Stomach (tissue), 9 donors: Measurements from ENCODE around the gene OR52N2. TPM values are rescaled to one million over a fixed set of nuclear protein-coding genes. Genes with fewer than 3 reads are reported as not detected.

Source experiments
- DNase-seq, 2 donors: peaks; one replicate each; pipeline versions ENCODE4 v3.0.0 to v3.0.0-alpha.2; 2013 to 2019
- H3K27ac ChIP-seq, 5 donors: fragments of 200-600 bp in 4 of 5; sonication (generic) in 4 of 5; one replicate each; pipeline ENCODE4 v1.5.1; 2013 to 2019; ENCODE audit warnings: mild to moderate bottlenecking in 1 of 5, moderate library complexity in 1 of 5
- H3K27me3 ChIP-seq, 3 donors: fragments of 200-600 bp; sonication (generic); one replicate each; pipeline ENCODE4 v1.5.1; 2017 to 2019; ENCODE audit warnings: mixed run types in 1 of 3
- H3K36me3 ChIP-seq, 4 donors: fragments of 200-600 bp; sonication (generic); 1 replicate in 3 of 4; 2 replicates in 1 of 4; pipeline ENCODE4 v1.5.1; 2016 to 2019
- H3K4me1 ChIP-seq, 4 donors: fragments of 200-600 bp; sonication (generic); one replicate each; pipeline ENCODE4 v1.5.1; 2016 to 2019
- H3K4me3 ChIP-seq, 4 donors: fragments of 200-600 bp; sonication (generic) in 3 of 4; one replicate each; pipeline ENCODE4 v1.5.1; 2016 to 2019; ENCODE audit warnings: mild to moderate bottlenecking in 1 of 4
- H3K9me3 ChIP-seq, 4 donors: fragments of 200-600 bp; sonication (generic); one replicate each; pipeline ENCODE4 v1.5.1; 2016 to 2019
- CTCF ChIP-seq, 7 experiments: fragments of 450-650 bp in 4 of 7; fragments of 200-600 bp in 3 of 7; sonication (generic) in 3 of 7; IDR thresholded peaks; one replicate each; pipeline ENCODE4 v1.5.1; 2016 to 2019; ENCODE audit warnings: antibody characterized with exemption in 7 of 7, control low read depth in 2 of 7, mild to moderate bottlenecking in 1 of 7
- EP300 ChIP-seq: sonication (generic); formaldehyde crosslinking; IDR thresholded peaks from one replicate; pipeline ENCODE4 v1.6.1; 2017; ENCODE audit warnings: antibody characterized with exemption
- POLR2A ChIP-seq, 4 donors: fragments of 450-650 bp; IDR thresholded peaks; one replicate each; pipeline ENCODE4 v1.6.1; 2016; ENCODE audit warnings: antibody characterized with exemption in 4 of 4, control low read depth in 2 of 4, mild to moderate bottlenecking in 1 of 4, moderate library complexity in 1 of 4
- POLR2AphosphoS5 ChIP-seq, 3 donors: sonication (generic); formaldehyde crosslinking; IDR thresholded peaks; one replicate each; pipeline ENCODE4 v1.6.1; 2016; ENCODE audit warnings: antibody characterized with exemption in 3 of 3
- WGBS, 5 donors: extraction: QIAGEN DNeasy Blood & Tissue Kit in 3 of 5; methylation state at CpG; one replicate each; pipeline versions ENCODE4 v1.1.5 to v1.1.7; 2013 to 2018; 5-methylcytosine and 5-hydroxymethylcytosine counted together
- intact Hi-C: fragments of 100-400 bp; cut with DNase I; formaldehyde crosslinking; loops from one replicate; pipeline ENCODE4 v1.15.1; 2023; ENCODE audit warnings: low total_unique reads
- polyA plus RNA-seq, 3 donors: library from polyadenylated mRNA; stranded (reverse); fragments of 200-250 nt; gene quantifications; one replicate each; pipeline ENCODE4 v1.2.3, GENCODE V29; 2013
- total RNA-seq, 5 donors: library from RNA; depleted of rRNA; stranded (reverse); fragments of >200 nt; gene quantifications; one replicate each; pipeline versions ENCODE4 v1.1.0 to v1.2.3, GENCODE V29; 2014 to 2016
- donor health status: healthy with polysubstance abuse.
- donor health status: Bipolar disorder and iron deficiency.
- donor health status: healthy.

Gene OR52N2
- total and polyA plus RNA-seq, 8 donors, result 0.31 to 1.4 TPM; not detected in 6

- no peak overlapping the region for H3K27ac ChIP-seq
- TF ChIP-seq POLR2AphosphoS5 (IDR thresholded peaks at IDR 0.05), result no peak
- no peak for TF ChIP-seq CTCF (IDR thresholded peaks at IDR 0.05)
- TF ChIP-seq EP300, result no peak
- TF ChIP-seq POLR2A (IDR thresholded peaks at IDR 0.05), result no peak
- intact Hi-C loops, result loop anchor here (5.0 kb wide), 2 partner anchors 323 to 338 kb away; partner anchors contain the start of gene OR52D1
- H3K36me3 ChIP-seq, result no peaks in the 10 kb centered on the region
- WGBS, 5 donors, result 58 to 80% (median 73%) methylated on average over 6 of the region's 6 CpGs
- no peak for DNase-seq
- no peaks in the 10 kb centered on the region for H3K9me3 ChIP-seq
- no peak overlapping the region for H3K4me3 ChIP-seq
- H3K4me1 ChIP-seq, result peaks cover 0 to 14% (median 10%) of the 10 kb centered on the region in 4 donors
- peaks cover 0 to 9% (median 0%) of the 10 kb centered on the region in 3 donors for H3K27me3 ChIP-seq
Observed at GRCh38 chr11:5809905-5810795, 1.4 kb downstream of the OR52N2 start.

DNA sequence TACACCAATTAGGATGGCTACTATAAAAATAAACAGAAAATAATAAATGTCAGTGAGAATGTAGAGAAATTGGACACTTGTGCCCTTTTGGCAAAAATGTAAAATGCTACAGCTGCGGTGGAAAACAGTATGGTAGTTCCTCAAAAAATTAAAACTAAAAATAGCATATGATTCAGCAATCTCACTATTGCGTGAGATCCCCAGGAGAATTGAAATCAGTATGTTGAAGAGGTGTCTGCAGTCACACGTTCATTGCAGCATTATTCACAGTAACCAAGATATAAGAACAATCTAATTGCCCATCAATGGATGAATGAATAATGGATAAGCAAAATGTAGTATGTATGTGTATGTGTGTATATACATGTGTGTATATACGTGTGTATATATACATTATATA is 6.8 kb downstream of the OR52N2 start:
- Histone ChIP-seq H3K9me3 (no peaks in the 10 kb centered on the region), H3K4me3 (no peak overlapping the region), H3K36me3 (no peaks in the 10 kb centered on the region), H3K27me3 (no peaks in the 10 kb centered on the region), H3K27ac (no peak overlapping the region), H3K4me1 (no peaks in the 10 kb centered on the region)
- no peak for TF ChIP-seq POLR2AphosphoS5 (IDR thresholded peaks at IDR 0.05)
- no peak for TF ChIP-seq CTCF (IDR thresholded peaks at IDR 0.05)
- no peak for TF ChIP-seq POLR2A (IDR thresholded peaks at IDR 0.05)
- no peak for TF ChIP-seq EP300
- intact Hi-C loops, result no loop called here
- WGBS, 5 donors, result 53 to 62% (median 59%) methylated on average over 4 of the region's 4 CpGs
- DNase-seq, result no peak

GRCh38 chr11:5818245-5818886 is 9.6 kb downstream of the OR52N2 start:
- Histone ChIP-seq H3K36me3 (no peaks in the 10 kb centered on the region), H3K9me3 (no peaks in the 10 kb centered on the region), H3K4me3 (no peak overlapping the region), H3K27ac (no peak overlapping the region), H3K4me1 (no peaks in the 10 kb centered on the region), H3K27me3 (no peaks in the 10 kb centered on the region)
- no peak for DNase-seq
- TF ChIP-seq EP300 (no peak), POLR2A (IDR thresholded peaks at IDR 0.05) (no peak), CTCF (IDR thresholded peaks at IDR 0.05) (no peak), POLR2AphosphoS5 (IDR thresholded peaks at IDR 0.05) (no peak)
- WGBS, 5 donors, result 26 to 49% (median 42%) methylated on average over 1 of the region's 1 CpG
- intact Hi-C loops, result no loop called here

GRCh38 chr11:5831196-5831829 is 22.6 kb downstream of the OR52N2 start:
- WGBS, 5 donors, result 73 to 85% (median 82%) methylated on average over 6 of the region's 6 CpGs
- H3K27ac ChIP-seq, result no peak overlapping the region
- H3K9me3 ChIP-seq, result no peaks in the 10 kb centered on the region
- no peak for TF ChIP-seq EP300
- TF ChIP-seq POLR2AphosphoS5 (IDR thresholded peaks at IDR 0.05), result no peak
- no peak for TF ChIP-seq CTCF (IDR thresholded peaks at IDR 0.05)
- TF ChIP-seq POLR2A (IDR thresholded peaks at IDR 0.05), result no peak
- no peak for DNase-seq
- intact Hi-C loops, result no loop called here
- no peaks in the 10 kb centered on the region for H3K4me1 ChIP-seq
- H3K36me3 ChIP-seq, result no peaks in the 10 kb centered on the region
- no peaks in the 10 kb centered on the region for H3K27me3 ChIP-seq
- H3K4me3 ChIP-seq, result no peak overlapping the region
